GM21367 (cell line): Measurements from ENCODE around the gene PDXP.
"Not testable (repeated sequence)": the region's sequence is repeated elsewhere in the genome, so short reads cannot be mapped to it uniquely, and the experiment has no call there.

Experiments
- ATAC-seq: cut with Tn5 transposase; IDR thresholded peaks from one replicate; pipeline ENCODE4 v1.9.1; 2021; ENCODE audit not compliant: unreplicated experiment

PDXP gene

DNA sequence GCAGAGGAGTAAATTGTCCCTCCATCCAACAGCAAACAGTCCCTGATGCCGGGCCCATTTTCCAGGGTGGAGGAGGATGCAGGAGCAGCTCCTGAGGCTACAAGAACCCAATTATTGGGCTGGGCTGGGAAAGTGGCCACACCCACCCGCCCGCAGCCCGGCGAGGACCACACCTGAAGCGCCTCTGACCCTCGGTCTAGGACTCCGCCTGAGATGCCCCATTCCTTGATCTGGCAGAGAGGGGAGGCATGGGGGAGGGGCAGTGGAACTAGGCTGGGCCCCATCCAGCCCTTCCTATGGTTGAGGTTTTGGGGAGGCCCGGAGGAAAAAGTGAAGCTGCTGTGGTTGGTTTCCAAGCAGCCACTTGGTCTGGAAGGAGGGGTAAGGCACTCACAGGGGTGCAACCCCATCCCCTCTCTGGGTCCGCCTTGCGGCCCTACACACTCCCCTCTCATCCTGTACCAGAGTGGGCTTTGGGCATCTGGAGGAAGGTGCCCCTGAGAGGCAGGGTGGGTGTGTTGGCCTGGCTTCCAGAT is 14.5 kb downstream of the PDXP start:
- no peak for ATAC-seq

DNA sequence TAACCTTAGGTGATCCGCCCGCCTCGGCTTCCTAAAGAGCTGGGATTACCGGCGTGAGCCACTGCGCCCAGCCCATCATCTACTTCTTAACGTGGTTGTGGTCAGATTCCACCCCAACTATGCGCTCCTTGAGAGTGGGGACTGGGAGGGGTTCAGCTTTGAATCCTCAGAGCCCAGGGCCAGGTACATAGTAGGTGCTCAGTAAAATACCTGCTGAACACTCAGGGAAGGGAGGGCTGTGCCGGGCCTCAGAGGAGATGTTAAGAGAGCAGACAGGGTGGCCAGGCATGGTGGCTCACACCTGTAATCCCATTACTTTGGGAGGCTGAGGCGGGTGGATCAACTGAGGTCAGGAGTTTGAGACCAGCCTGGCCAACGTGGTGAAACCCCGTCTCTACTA is 15.7 kb downstream of the PDXP start:
- ATAC-seq, result no peak

DNA sequence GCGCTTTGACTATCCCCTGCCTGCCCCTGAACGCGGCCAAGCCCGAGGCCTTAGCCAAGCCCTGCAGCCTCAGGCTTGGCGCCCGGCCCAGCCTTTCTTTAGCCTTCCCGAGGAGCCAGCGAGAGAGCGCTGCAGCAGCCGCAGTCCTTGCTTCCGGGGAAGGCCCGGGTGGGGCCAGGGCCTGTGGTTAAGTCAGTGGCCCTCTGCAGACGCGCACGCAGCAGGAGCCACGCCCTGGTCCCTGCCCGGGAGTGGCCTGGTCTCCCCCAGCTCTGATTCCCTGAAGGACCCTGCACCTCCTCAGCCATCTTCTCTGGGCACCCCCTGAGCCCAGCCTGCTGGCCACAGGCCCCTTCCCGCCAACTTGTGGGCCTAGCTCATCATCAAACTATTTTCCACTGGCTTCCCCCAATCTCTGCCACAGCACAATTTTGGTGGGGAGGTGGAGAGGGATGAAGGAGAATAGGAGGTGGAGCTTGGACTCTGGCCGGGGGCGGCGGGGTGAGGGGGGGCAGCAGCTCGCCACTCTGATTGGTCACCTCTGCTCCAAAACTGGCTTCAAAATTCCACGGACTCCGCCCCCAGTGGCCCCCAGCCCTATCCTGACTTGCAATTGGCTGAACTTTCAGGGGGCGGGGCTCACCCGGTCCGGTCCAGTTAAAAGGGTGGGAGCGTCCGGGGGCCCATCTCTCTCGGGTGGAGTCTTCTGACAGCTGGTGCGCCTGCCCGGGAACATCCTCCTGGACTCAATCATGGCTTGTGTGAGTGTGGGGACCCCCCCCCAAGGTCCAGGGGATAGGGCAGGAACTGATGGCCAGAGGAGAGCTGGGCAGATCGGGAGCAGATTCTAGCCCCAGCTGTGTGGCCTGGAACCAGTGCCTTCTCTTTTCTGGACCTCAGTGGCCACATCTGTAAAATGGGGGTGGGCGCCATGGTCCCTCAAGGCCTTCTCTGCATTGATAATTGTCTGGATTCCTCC is 16.7 kb downstream of the PDXP start, which contains the start of gene LGALS1:
Gene LGALS1, plus strand, starts transcription at position 686 of the 979 bp plus-strand sequence. Its CDS starts 67 bp downstream, at position 753.
- ATAC-seq, result peak; percentile 37

DNA sequence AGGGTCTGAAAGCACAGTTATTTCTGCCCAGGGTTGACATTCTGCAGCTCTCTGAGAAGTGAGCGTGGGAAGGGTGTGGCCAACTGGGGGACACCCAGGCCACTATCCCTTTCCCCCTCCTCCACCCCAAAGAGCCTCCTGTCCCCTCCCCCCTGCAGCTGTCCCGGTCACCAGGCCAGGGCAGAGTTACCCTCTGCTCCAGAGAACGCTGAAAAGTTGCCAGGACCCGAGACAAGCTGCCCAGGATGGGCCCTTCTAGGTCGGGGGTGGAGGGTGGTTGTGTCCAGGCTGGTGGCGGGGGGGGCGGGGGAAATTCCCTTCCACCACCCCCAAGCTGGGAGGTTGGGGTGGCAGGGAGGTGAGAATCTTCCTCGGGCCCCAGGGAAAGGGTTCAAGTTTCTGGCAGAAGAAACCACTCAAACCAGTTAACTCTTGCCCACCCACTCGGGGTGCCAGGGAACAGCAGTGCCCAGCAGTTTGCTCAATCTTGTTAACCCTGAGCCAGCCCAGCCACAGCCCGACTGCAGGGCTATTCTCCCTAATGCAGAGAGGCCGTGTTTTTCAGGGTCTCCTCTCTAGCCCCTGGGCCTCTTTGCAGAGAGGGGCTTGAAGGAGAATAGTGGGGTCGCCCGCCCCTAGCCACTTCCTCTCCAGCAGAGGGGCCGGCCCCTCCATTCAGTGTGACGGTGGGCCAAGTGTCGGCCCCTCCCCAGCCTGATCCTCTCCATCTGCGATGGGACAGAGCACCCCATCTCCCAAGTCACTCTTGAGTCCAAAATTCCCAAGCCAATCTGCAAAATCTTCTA is 17.6 kb downstream of the PDXP start:
- no peak for ATAC-seq

DNA sequence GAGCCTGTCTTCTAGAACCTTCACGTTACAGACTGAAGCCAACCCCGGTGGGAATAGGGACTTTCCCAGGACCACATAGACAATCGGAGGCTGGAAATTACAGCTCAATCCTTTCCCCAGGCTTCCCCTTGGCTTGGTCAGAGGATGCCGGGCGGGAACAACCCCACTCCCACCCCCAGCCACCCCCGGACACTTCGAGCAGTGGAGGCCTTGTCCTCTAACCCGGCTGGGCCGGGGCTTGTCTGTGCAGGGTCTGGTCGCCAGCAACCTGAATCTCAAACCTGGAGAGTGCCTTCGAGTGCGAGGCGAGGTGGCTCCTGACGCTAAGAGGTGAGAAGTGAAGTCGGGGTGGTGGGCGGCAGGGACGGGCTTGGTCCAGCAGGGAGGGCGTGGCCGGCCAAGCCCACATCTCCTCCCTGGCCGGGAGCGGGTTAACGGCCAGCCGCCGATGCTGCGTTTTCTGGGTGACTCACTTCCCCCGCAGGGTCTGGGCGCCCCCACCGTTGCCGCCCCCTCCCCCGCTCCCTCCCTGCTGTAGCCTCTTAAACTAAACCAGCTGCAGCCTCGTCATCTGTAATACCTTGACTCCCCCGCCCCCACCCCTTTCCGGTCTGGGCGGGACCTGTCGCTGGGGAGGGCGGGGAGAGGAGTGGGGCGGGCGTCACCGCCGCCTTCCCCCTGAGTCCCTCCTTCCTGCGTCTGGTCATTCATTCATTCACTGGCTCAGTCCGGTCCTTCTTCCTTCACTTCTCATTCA is 18.4 kb downstream of the PDXP start:
- no peak for ATAC-seq

DNA sequence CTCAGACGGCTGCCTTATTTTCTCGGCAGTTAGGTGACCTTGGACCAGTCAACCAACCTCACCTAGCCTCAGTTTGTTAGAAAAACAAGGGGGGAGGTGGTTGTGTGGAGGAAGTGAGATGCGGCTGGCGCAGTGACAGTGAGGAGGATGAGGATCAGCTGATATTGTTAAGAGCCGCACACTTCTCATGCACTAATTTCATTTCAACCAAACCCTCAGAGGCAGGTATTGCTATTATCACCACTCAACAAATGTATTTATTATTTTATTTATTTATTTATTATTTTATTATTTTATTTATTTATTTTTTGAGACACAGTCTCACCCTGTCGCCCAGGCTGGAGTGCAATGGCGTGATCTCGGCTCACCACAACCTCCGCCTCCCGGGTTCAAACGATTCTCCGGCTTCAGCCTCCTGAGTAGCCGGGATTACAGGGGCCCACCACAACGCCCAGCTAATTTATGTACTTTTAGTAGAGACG is 19.0 kb downstream of the PDXP start:
- no peak for ATAC-seq

DNA sequence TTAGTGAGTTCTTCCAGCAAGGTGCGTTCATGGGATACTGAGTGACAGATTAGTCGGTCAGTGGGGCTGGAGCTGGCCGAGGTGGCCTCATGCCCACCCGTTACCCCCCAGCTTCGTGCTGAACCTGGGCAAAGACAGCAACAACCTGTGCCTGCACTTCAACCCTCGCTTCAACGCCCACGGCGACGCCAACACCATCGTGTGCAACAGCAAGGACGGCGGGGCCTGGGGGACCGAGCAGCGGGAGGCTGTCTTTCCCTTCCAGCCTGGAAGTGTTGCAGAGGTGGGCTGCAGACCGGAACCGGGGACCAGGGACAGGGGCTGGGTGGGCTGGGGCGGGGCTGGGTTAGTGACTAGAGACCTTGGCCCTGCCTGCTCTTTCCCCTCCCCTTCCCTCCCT is 19.8 kb downstream of the PDXP start:
- ATAC-seq, result no peak

DNA sequence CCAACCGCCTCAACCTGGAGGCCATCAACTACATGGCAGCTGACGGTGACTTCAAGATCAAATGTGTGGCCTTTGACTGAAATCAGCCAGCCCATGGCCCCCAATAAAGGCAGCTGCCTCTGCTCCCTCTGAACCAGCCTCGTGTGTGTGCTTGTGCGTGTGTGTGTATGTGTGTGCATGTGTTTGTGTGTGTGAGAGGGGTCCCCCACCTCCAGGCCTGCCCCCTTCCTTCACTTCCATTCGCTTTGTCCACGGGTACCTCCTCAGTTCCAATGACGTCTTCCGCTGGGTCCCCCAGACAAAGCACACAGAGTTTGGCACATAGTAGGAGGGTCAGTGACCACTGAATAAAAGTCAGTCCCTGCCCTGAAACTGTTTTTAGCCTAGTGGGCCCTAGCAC is 21.1 kb downstream of the PDXP start:
- ATAC-seq, result no peak

DNA sequence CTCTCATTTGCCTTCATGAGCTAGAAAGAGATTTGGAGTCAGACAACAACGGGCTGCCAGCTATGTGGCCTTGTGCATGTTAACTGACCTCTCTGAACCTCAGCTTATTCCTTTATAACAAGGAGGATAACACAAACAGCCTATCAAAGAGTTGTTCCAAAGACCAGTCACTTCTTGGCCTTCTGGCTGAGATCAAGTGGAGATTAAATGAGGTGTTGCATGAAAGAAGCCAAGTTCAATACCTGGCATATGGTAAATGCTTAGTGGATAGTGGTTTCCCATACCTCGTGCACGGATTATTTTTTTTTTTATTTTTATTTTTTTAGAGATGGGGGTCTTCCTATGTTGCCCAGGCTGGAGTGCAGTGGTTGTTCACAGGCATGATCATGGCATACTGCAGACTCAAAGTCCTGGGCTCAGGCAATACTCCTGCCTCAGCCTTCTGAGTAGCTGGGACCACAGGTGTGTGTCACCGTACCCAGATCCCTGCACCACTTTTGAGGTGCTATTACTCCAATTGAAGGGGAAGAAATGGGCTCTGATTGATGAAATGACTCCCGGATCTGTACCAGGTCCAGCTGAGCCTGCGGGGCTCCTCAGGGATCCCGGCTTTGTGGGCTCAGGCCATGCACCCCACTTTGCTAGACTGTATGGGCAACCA is 21.8 kb downstream of the PDXP start:
- no peak for ATAC-seq

DNA sequence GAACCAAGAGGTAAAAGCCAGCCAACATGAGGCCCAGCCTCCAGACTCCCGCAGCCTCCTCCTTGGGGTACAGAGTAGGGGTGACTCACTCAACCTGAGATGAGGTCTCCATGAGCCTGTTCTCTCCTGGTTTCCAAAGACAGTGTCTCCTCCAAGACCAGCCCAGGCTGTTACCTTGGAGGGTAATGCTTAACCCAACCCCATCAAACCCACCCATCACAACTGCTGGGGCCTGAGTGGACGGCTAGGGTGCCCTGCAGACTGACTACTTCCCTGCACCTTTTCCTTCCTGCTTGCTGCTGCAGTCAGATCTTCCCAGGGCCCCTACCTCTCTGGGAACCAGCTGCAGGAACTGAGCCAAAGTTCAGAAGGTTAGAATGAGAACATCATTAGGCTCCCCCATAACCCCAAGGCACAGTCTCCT is 22.5 kb downstream of the PDXP start:
- ATAC-seq, result no peak

DNA sequence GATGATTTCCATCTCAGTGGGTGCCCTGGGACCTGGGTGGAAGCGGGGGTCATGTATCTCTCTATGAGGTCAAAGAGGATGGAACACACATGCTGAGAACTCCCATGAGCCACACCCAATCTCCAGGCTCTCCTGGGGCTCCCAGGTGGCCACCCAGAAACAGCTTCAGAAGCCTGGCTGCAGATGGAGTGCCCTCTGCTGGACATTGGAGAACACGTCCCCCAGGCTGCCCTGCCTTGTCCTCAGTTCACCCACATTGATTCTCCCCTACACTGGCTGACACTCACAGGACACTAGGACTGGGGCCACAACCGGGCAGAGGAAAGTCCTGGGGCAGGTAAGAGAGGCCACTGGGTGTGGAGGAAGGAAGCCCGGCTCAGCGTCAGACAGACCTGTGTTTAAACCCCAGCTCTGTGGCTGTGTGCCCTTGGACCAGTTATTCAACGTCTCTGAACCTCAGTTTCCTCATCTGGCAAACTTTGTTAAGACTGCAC is 23.1 kb downstream of the PDXP start:
- no peak for ATAC-seq

DNA sequence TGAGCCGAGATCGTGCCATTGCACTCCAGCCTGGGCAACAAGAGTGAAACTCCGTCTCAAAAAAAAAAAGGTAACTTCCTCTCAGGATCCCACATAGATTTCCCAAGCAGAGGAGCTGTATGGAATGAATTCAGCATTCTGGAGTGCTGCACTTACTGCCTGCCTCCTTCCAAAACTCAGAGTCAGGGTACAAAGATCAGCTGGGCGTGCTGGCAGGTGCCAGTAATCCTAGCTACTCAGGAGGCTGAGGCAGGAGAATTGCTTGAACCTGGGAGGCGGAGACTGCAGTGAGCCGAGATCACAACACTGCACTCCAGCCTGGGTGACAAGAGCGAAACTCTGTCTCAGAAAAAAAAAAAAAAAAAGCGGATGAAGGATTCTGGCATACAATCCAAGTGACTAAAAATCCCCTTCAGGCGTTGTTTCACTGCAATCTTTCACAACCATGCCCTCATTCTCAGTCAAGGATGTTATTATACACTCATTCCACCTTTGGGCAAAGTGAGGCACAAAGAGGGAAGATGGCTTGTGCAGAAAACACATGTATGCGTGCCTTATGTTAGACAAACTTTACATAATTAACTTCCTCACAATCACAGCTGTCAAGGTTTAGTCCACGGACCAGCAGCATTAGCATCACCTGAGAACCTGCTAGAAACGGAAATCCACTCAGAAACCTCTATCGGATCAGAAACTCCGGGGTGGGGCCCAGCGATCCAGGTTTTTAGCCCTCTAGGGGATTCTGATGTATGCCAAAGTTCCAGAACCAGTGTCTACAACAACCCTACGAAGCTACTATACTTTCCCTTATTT is 26.5 kb downstream of the PDXP start:
- ATAC-seq, result no peak

DNA sequence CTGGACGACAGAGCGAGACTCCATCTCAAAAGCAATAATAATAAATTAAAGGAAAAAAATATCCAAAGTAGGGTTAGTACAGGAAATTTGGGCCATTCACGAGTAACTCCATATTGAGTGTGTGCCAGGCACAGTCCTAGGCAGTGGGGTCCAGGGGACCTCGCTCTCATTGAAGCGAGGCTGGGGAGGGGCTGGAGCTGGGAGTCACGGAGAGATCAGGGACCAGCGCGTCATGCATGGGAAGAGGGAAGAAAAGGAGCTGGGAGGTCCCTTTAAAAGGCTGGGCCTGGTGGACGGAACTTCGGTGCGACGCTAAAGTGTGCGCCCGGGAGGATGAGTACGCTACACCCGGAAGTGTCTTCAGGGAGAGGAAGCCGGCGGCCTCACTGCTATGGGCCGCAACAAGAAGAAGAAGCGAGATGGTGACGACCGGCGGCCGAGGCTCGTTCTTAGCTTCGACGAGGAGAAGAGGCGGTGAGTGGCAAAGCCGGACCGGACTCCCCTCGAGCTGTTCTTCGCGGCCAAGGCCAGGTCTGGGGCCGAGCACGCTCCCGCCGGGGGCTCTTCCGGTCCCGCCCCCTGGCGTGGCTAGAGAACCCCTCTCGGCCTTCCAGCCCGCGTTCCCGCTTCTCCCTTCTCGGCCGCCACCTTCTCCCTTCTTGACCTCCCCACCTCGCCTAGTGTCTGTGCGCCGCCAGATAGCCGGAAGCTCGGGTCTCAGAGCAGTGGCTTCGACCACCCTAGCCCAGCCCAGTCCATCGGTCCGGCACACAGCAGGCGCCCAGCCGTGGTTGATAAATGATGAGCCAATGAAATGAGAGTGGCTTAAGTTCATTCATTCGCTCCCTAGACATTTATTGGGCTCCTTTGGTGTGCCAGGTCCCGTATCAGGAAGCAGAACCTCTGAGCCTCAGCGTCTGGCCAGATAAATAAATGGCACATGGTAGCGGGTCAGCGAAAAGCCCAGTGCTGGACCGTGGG is 27.8 kb downstream of the PDXP start, which contains the start of gene NOL12:
Gene NOL12, plus strand, starts transcription at position 342 of the 981 bp plus-strand sequence. Its CDS starts 50 bp downstream, at position 392.
- no peak for ATAC-seq

DNA sequence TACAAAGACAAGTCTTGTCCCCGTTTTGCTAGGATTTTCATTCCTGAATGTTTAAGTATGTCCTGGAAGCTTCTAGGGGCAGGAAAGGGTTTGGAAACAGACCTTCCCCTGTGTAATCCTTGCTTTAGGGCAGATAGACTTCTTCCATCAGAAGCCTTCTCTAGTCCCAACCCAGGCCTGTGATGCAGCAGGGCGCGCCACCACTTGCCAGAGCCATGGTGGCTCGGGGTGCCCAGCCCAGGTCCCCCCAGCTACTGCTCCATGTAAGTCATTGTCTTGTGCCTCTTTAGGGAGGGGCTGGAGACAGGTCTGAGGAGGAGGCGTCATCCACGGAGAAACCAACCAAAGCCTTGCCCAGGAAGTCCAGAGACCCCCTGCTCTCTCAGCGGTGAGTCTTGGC is 31.9 kb downstream of the PDXP start:
- ATAC-seq, result no peak

DNA sequence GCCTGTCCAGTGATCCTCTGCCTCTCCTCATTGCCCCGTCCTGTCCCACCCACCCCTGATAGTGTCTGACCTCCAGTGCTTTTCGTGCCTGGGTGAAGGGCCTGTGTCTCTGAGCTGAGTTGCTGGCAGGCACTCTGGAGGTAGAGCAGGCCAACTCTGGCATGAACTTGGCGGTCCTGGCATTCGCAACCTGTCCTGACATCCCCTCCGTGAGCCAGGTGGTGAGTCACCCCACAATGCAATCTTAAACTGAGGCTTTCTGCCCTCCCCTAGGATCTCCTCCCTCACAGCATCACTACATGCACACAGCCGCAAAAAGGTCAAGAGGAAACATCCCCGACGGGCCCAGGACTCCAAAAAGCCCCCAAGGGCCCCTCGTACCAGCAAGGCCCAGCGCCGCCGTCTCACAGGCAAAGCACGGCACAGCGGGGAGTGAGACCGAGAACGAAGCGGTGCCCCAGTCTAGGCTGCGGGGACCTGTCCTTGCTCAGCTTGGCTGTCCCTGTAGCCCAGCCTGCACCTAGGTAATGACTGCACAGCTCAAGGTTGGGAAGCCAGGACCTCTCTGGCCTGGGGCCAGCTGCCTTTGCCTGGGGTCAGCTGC is 32.5 kb downstream of the PDXP start:
- ATAC-seq, result no peak

DNA sequence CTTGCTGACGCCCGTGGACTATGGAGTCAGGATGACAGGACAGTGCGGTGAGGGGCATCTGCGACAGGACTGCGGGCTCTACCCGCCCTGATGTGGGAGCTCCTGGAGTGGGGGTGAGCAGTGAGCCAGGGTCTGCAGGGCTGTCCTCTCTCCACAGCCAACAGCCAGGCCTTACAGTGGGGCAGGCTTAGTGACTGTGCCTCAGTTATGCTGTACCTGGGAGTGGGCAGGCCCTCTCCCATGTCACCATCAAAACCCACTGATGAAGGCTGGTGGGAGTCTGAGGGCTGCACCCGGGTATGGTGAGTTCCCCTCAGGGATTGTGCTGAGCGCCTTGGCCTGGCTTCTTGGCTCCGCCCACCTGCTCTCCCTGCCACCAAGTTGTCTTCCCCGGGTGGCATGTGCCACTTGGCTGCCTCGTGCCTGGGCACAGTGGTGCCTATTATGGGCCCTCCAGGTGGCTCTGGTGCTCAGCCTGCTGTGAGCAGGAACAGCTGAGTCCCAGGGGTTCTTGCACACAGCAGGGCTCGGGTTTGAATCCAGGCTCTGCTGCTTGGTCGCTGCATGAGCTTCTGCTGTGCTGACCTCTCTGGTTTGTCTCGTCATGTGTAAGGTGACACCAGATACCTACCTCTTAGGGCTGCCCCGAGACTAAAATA is 34.2 kb downstream of the PDXP start:
- no peak for ATAC-seq

DNA sequence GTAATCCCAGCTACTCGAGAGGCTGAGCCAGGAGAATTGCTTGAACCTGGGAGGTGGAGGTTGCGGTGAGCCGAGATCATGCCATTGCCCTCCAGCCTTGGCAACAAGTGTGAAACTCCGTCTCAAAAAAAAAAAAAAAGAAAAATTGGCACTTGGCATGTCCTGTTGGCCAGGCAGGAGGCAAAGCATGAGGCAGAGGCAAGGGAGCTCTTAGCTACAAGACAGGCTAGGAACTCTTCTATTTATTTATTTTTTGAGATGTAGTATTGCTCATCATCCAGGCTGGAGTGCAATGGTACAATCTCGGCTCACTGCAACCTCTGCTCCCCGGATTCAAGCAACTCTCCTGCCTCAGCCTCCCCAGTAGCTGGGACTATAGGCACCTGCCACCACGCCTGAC is 35.6 kb downstream of the PDXP start:
- ATAC-seq, result not testable (repeated sequence)
